Esophagus squamous epithelium (tissue), 4 donors: ENCODE results near the gene CADM2.

Experiments
- POLR2A ChIP-seq, 4 donors: fragments of 450-650 bp; IDR thresholded peaks; one replicate each; pipeline ENCODE4 v1.6.1; 2017; ENCODE audit warnings: antibody characterized with exemption in 4 of 4, mild to moderate bottlenecking in 4 of 4, moderate library complexity in 3 of 4
- TF ChIP-seq, protein P1 (sequence below), 6 experiments: fragments of 450-650 bp in 4 of 6; fragments of 200-600 bp in 2 of 6; sonication (generic) in 2 of 6; IDR thresholded peaks; one replicate each; pipeline ENCODE4 v1.5.1; 2016 to 2019; ENCODE audit warnings: antibody characterized with exemption in 6 of 6, mild to moderate bottlenecking in 4 of 6, moderate library complexity in 4 of 6

DNA sequence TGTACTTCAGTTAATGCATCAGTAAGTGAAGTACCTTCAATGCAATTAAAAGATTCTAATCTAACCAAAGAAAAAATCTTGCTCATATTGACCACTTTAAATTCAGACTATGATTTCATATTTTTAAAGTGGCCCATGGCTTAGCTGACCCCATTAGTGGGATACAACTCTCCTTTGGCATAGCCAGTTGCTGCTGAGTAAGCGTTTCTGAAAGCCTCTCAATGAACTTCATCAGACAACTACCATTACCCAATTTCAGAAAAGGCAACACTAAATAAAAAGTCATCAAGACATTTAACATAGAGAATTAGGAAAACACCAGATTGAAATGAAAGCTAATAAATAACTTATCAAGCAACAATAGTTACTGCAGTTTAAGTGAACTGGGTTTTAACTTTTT is 27.0 kb downstream of the CADM2 start:
- TF ChIP-seq, protein P1, sequence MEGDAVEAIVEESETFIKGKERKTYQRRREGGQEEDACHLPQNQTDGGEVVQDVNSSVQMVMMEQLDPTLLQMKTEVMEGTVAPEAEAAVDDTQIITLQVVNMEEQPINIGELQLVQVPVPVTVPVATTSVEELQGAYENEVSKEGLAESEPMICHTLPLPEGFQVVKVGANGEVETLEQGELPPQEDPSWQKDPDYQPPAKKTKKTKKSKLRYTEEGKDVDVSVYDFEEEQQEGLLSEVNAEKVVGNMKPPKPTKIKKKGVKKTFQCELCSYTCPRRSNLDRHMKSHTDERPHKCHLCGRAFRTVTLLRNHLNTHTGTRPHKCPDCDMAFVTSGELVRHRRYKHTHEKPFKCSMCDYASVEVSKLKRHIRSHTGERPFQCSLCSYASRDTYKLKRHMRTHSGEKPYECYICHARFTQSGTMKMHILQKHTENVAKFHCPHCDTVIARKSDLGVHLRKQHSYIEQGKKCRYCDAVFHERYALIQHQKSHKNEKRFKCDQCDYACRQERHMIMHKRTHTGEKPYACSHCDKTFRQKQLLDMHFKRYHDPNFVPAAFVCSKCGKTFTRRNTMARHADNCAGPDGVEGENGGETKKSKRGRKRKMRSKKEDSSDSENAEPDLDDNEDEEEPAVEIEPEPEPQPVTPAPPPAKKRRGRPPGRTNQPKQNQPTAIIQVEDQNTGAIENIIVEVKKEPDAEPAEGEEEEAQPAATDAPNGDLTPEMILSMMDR (IDR thresholded peaks at IDR 0.05) = no peak
- no peak for TF ChIP-seq POLR2A (IDR thresholded peaks at IDR 0.05)
